T-helper 2 cell treated with Interferon-gamma antibody and Interleukin-4, amounts not matched to agents 5 μg/mL and 100 μg/mL, for 36 hours (primary cell): ENCODE results near the gene CTNNAL1.
A peak's percentile ranks its signal among the peaks of the same experiment; 100 is the strongest.
"Not testable (repeated sequence)": the region's sequence is repeated elsewhere in the genome, so short reads cannot be mapped to it uniquely, and the experiment has no call there.

Source experiments
- DNase-seq: peaks from one replicate; pipeline ENCODE4 v3.0.0; 2021; ENCODE audit warnings: low spot score
- H3K27ac Mint-ChIP-seq: one replicate; pipeline ENCODE4 v1.8.0; 2021; ENCODE audit warnings: mild to moderate bottlenecking, mixed read lengths
- H3K27me3 Mint-ChIP-seq: one replicate; pipeline ENCODE4 v1.8.0; 2021; ENCODE audit warnings: low read depth, mixed read lengths
- H3K36me3 Mint-ChIP-seq: one replicate; pipeline ENCODE4 v1.8.0; 2021; ENCODE audit warnings: low read depth, mixed read lengths
- H3K4me1 Mint-ChIP-seq: one replicate; pipeline ENCODE4 v1.8.0; 2021; ENCODE audit warnings: low read depth, mixed read lengths
- H3K4me3 Mint-ChIP-seq: one replicate; pipeline ENCODE4 v1.8.0; 2022; ENCODE audit warnings: mild to moderate bottlenecking, moderate library complexity, mixed read lengths
- H3K9me3 Mint-ChIP-seq: one replicate; pipeline ENCODE4 v1.8.0; 2021; ENCODE audit warnings: mixed read lengths

CTNNAL1 gene, protein sequence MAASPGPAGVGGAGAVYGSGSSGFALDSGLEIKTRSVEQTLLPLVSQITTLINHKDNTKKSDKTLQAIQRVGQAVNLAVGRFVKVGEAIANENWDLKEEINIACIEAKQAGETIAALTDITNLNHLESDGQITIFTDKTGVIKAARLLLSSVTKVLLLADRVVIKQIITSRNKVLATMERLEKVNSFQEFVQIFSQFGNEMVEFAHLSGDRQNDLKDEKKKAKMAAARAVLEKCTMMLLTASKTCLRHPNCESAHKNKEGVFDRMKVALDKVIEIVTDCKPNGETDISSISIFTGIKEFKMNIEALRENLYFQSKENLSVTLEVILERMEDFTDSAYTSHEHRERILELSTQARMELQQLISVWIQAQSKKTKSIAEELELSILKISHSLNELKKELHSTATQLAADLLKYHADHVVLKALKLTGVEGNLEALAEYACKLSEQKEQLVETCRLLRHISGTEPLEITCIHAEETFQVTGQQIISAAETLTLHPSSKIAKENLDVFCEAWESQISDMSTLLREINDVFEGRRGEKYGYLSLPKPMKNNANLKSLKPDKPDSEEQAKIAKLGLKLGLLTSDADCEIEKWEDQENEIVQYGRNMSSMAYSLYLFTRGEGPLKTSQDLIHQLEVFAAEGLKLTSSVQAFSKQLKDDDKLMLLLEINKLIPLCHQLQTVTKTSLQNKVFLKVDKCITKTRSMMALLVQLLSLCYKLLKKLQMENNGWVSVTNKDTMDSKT

DNA sequence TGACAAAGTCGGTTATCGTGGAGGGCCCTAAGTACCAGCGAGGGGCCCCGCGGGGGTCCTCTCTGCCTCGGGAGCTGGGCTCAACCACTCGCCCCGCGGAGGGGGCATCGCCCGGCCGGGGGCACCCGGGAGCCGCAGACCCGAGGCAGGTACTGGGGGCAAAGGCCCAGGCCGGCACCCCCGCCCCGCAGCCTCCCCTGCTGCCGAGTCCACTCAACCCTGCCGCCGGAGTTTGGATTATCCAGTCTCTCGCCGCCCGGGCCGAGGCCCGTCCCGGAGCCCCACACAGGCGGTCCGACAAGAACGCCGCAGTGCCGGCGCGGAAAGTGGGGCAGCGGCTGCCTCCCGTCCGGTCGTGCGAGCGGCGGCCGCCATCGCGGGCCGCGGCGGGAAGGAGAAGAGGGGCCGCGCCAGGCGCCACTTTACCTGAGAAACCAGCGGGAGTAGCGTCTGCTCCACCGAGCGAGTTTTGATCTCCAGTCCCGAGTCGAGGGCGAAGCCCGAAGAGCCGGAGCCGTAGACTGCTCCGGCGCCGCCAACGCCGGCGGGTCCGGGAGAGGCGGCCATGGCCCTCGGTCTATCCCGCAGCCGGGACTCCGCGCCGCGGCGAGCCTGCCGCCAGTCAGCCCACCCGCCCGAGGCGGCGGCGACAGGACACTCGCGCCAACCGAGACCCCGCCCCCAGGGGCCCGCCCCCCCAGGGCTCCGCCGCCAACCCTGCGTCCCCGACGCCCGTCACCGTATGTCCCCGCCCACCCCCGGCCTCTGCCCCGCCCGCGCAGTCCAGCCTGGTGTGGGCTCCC is at the start of gene CTNNAL1:
CTNNAL1 (minus strand) TSS at position 624 of the 803 bp plus-strand sequence; CDS start at position 567, 57 bp downstream.
- H3K36me3 Mint-ChIP-seq, result peaks cover 3% of the 10 kb centered on the region
- H3K9me3 Mint-ChIP-seq, result no peaks in the 10 kb centered on the region
- DNase-seq, result peak; percentile 82
- H3K4me1 Mint-ChIP-seq, result peaks cover 31% of the 10 kb centered on the region
- H3K27me3 Mint-ChIP-seq, result peaks cover 23% of the 10 kb centered on the region
- peak within 1 kb of the TSS; percentile 90 for H3K4me3 Mint-ChIP-seq
- peak within 1 kb of the TSS; percentile 85 for H3K27ac Mint-ChIP-seq

DNA sequence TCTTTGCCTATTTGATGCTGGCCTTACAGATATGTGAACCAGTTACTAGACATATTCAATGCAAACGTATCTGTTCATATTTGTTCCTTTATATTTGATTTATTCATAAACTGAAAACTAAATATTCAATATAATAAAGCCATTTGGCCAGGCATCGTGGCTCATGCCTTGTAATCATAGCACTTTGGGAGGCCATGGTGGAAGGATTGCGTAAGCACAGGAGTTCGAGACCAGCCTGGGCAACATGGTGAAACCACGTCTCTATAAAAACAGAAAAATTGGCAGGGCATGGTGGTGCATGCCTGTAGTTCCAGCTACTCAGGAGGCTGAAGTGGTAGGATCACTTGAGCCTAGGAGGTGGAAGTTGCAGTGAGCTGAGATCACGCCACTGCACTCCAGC is 49.2 kb upstream of the CTNNAL1 start:
- Mint-ChIP-seq H3K4me1 (no peaks in the 10 kb centered on the region), H3K36me3 (peaks cover 41% of the 10 kb centered on the region), H3K4me3 (no peak overlapping the region), H3K27ac (no peak overlapping the region), H3K9me3 (no peaks in the 10 kb centered on the region), H3K27me3 (no peaks in the 10 kb centered on the region)
- DNase-seq, result no peak

DNA sequence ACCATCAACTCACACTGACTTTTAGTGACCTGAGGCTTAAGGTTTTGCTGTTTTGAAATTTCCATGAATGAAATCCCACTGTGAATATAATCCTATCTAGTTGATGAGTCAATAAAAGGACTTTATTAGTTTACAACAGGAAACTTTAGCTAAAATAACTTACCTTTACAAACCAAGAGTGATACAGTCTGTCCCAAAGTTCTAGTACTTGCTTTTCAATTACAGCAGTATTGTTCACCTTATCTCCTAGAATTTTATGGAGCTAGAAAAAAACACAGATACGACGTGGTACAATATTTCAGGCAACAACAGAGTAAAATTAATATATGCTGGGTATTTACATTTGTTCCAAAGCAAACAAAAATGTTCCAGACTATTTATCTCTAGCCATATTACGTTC is 46.9 kb upstream of the CTNNAL1 start:
- Mint-ChIP-seq H3K27me3 (no peaks in the 10 kb centered on the region), H3K36me3 (peaks cover 50% of the 10 kb centered on the region), H3K9me3 (no peaks in the 10 kb centered on the region), H3K27ac (no peak overlapping the region), H3K4me1 (peaks cover 1% of the 10 kb centered on the region), H3K4me3 (no peak overlapping the region)
- no peak for DNase-seq

DNA sequence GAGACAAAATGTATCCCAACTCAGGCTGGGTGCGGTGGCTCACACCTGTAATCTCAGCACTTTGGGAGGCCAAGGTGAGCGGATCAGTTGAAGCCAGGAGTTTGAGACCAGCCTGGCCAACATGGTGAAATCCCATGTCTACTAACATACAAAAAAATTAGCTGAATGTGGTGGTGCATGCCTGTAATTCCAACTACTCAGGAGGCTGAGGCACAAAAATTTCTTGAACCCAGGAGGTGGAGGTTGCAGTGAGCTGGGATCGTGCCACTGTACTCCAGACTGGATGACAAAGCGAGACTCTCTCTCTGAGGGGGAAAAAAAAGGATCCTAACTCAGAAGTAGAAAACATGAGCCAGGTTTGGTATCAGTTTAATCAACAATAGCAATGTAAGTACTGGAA is 39.8 kb upstream of the CTNNAL1 start:
- H3K27me3 Mint-ChIP-seq, H3K27ac Mint-ChIP-seq, H3K9me3 Mint-ChIP-seq, H3K4me3 Mint-ChIP-seq, H3K4me1 Mint-ChIP-seq, DNase-seq: not testable (repeated sequence)
- peaks cover 68% of the 10 kb centered on the region for H3K36me3 Mint-ChIP-seq

DNA sequence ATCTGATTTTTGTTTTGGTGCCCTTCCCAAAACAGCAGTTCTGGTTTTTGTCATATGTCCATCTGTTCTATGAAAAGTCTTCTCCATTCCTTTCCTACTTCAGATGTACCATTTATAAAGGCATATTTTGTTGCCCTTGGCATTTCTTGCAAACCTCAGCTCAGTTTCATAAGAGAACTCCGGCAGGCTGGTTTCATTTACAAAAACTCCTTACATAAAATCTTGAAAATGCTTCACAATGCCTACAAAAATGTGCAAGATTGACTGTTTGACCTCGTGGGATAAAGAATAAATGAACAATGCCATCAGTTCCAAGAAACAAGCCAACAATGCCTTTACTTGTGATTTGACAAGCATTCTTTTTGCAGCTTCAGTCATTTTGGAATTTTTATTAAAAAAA is 39.1 kb upstream of the CTNNAL1 start:
- H3K4me1 Mint-ChIP-seq, result peaks cover 9% of the 10 kb centered on the region
- peaks cover 67% of the 10 kb centered on the region for H3K36me3 Mint-ChIP-seq
- no peaks in the 10 kb centered on the region for H3K27me3 Mint-ChIP-seq
- H3K4me3 Mint-ChIP-seq, result no peak overlapping the region
- no peak overlapping the region for H3K27ac Mint-ChIP-seq
- no peaks in the 10 kb centered on the region for H3K9me3 Mint-ChIP-seq
- no peak for DNase-seq

DNA sequence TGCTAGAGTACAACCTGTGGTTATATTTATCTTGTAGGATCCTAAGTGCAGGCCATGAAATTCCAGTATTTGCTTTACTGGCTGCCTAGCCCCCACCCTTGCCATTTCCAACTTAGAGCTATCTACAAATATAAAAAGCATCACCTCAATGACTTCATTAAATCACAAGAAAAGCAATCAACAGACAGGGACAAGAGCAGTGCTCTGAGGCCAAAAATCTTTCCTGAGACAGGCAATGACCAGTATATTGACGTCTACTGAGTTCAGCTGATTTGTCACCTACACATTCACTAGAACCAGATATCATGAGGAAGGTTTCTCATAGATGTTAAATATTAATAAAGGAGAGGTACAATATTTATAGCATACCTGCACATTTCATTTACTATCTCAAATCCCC is 38.4 kb upstream of the CTNNAL1 start:
- DNase-seq, result no peak
- Mint-ChIP-seq H3K4me1 (peaks cover 14% of the 10 kb centered on the region), H3K27me3 (no peaks in the 10 kb centered on the region), H3K27ac (no peak overlapping the region), H3K36me3 (peaks cover 66% of the 10 kb centered on the region), H3K9me3 (no peaks in the 10 kb centered on the region), H3K4me3 (no peak overlapping the region)

DNA sequence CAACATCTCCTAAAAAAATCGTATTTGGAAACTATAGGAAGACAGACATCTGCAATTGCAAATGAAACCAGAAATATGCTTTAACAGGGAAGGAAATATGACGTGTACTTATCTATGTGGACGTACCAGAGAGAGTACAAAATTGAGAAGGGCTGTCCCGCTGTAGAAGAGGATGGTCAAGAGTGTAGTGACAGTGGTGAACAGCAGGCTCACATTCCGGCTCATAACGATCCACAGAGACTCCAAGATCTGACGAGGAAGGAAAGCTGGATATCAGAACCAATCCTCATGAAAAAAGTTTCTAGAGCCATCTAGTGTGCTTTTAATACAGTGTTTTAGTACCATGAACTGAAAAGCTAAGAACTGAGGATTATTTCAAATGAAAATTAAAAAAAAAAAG is 37.1 kb upstream of the CTNNAL1 start:
- Mint-ChIP-seq H3K4me1 (peaks cover 23% of the 10 kb centered on the region), H3K27me3 (no peaks in the 10 kb centered on the region), H3K36me3 (peaks cover 69% of the 10 kb centered on the region)

DNA sequence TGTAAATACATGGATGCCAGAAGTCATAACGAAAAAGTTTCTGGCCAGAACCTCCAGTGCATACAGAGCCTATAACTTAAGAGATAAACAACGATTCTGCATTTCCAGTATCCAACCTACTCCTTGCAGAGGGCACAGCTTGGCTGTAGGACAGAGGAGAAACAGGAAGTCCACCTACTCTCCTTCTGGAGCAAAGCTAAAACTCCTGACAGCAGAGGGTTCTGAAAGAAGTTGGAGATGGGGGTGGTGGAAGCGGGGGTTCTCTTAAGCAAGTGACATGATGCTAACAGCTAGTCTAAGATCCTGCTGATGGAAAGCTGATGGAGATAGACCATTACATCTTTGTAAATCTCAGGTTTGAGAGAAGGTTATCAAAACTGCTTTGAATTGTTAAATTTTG is 35.5 kb upstream of the CTNNAL1 start:
- H3K27ac Mint-ChIP-seq, result no peak overlapping the region
- no peak for DNase-seq
- H3K27me3 Mint-ChIP-seq, result no peaks in the 10 kb centered on the region
- H3K4me1 Mint-ChIP-seq, result peaks cover 21% of the 10 kb centered on the region
- no peak overlapping the region for H3K4me3 Mint-ChIP-seq
- H3K9me3 Mint-ChIP-seq, result no peaks in the 10 kb centered on the region
- H3K36me3 Mint-ChIP-seq, result peaks cover 70% of the 10 kb centered on the region

More for the DNA sequence above, 37.1 kb upstream of the CTNNAL1 start:
- Mint-ChIP-seq H3K4me3 (no peak overlapping the region), H3K9me3 (no peaks in the 10 kb centered on the region), H3K27ac (no peak overlapping the region)
- DNase-seq, result no peak

DNA sequence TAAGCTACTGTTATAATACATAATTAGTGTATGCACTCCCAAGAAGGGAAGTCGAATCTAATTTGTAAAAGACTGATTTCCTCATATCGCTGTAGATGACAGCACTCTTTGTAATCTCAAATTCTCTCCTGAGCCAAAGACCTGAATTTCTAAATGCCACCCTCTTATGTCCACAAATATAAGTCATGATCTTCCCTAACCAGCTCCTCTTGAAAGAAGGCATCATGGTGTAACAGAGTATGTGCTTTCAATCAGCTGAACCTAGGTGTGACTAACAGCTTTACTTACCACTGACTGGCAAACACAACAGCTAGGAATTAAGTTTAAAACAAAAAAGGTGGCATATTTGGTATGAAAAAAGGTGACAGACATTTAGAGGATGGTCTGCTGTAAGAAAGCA is 34.0 kb upstream of the CTNNAL1 start:
- peaks cover 69% of the 10 kb centered on the region for H3K36me3 Mint-ChIP-seq
- H3K4me1 Mint-ChIP-seq, result peaks cover 21% of the 10 kb centered on the region
- H3K9me3 Mint-ChIP-seq, result peaks cover 5% of the 10 kb centered on the region
- H3K4me3 Mint-ChIP-seq, result no peak overlapping the region
- H3K27ac Mint-ChIP-seq, result no peak overlapping the region
- no peaks in the 10 kb centered on the region for H3K27me3 Mint-ChIP-seq
- no peak for DNase-seq

DNA sequence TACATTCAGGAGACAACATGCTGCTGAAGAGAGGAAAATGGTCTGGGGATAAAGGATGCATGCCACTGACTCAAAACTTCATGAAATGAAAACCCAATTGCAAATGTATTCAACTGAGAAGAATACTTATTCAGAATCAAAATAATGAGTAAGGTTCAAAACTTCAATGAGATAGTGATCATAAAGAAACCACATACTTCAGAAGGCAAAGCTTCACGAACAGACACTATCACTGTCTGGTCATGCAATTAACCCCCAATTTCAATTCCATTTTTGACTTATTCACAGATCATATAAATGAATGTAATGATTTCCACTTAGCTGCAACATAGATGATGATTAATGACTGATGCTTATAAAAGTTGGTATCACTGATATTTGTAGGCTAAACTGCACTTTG is 33.0 kb upstream of the CTNNAL1 start:
- no peak overlapping the region for H3K4me3 Mint-ChIP-seq
- no peak overlapping the region for H3K27ac Mint-ChIP-seq
- peaks cover 5% of the 10 kb centered on the region for H3K9me3 Mint-ChIP-seq
- H3K4me1 Mint-ChIP-seq, result peaks cover 21% of the 10 kb centered on the region
- peaks cover 68% of the 10 kb centered on the region for H3K36me3 Mint-ChIP-seq
- H3K27me3 Mint-ChIP-seq, result no peaks in the 10 kb centered on the region
- DNase-seq, result no peak

DNA sequence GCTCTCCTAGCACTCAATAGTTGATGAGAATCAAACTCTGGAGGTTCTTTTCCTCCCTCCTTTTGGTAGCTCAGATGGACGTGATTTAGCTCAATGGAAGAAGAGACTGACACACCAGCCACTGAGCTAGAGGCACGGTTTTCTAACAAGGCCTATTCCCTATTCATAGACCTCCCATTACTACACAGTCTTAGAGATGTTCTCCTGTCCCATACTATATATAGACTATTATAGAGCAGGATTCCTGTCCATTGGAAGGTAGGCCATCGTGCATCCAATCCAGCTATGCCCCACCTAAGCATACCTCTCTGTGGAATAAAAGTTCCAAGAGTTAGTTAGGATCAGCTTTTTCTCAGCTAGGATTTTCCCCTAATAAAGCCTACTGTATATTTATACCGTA is 30.3 kb upstream of the CTNNAL1 start:
- Mint-ChIP-seq H3K4me1 (peaks cover 23% of the 10 kb centered on the region), H3K27ac (no peak overlapping the region), H3K36me3 (peaks cover 64% of the 10 kb centered on the region), H3K27me3 (no peaks in the 10 kb centered on the region), H3K9me3 (peaks cover 5% of the 10 kb centered on the region), H3K4me3 (no peak overlapping the region)
- DNase-seq, result no peak

DNA sequence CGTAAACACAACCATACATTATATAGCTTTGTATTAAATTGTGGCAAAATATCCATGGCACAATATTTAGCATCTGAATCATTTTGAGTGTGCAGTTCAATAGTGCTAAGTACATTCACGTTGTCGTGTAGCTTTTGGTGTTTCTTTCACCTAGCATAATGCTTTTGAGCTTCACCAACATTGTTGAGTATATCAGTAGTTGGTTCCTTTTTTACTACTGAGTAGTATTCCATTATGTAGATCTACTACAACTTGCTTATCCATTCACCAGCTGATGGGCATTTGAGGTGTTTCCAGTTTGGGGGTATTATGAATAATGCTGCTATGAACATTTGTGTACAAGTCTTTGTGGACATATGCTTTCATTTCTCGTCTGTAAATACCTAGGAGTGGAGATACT is 27.3 kb upstream of the CTNNAL1 start:
- Mint-ChIP-seq H3K4me3 (no peak overlapping the region), H3K36me3 (peaks cover 58% of the 10 kb centered on the region), H3K27ac (no peak overlapping the region), H3K4me1 (peaks cover 3% of the 10 kb centered on the region), H3K27me3 (no peaks in the 10 kb centered on the region), H3K9me3 (peaks cover 5% of the 10 kb centered on the region)
- DNase-seq, result no peak

DNA sequence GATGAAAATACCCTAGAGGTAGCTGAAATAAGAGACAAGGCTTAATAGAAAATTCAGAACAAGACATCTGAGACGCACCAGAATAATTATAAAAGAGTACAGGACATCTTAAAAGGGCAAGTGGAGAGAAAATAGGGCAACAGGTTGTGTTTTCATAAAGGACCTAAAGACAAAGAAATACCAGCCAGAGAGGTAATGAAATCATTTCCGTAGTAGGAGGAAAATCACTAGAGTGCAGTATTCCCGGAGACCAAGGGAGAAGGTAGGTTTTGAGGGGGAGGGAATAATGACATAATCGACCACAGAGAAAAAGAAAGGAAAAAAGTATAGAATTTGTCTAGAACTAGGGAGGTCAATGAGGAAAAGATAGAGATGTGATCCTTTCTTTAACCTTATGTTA is 26.2 kb upstream of the CTNNAL1 start:
- no peaks in the 10 kb centered on the region for H3K27me3 Mint-ChIP-seq
- H3K36me3 Mint-ChIP-seq, result peaks cover 52% of the 10 kb centered on the region

More for the DNA sequence above, 26.2 kb upstream of the CTNNAL1 start:
- peak overlapping the region; percentile 1 for H3K27ac Mint-ChIP-seq
- H3K4me3 Mint-ChIP-seq, result no peak overlapping the region
- H3K4me1 Mint-ChIP-seq, result peaks cover 3% of the 10 kb centered on the region
- DNase-seq, result no peak
- H3K9me3 Mint-ChIP-seq, result peaks cover 5% of the 10 kb centered on the region
